Measurements from ENCODE around the gene MTR.

DNA sequence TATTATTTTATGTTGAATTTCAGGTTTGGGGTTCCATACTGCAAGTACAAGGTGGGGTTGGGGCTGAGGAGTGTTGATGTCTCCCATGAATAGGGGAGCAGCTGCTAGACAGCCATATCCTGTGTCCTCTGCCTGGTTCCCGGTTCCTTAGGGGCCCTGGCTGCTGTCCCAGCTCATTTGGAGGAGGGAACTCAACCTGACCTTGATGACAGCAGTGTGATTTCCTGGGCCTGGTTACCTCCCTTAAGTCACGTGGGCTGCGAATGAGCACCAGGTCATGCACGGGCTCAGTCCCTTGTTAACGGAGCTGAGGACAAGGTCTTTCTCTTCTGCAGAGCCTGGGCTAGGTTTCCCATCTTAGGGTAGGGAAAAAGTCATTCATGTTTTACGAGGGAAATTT is 85.1 kb downstream of the MTR start:
- no peak for TF ChIP-seq YY1 (IDR thresholded peaks at IDR 0.05; ENCODE audit: insufficient read depth, insufficient read length)
- no peak for TF ChIP-seq ZNF274 (IDR thresholded peaks at IDR 0.05; ENCODE audit: low read depth, low read length)
